Endothelial cell (in vitro differentiated cells): ENCODE measurements around the gene COG8. TPM values are rescaled to one million over a fixed set of nuclear protein-coding genes. Genes with fewer than 3 reads are reported as not detected.
A peak's percentile ranks its signal among the peaks of the same experiment; 100 is the strongest.

Experiments
- DNase-seq: peaks from one replicate; pipeline ENCODE4 v3.0.0; 2021; ENCODE audit warnings: low spot score
- H3K27ac Mint-ChIP-seq: one replicate; pipeline ENCODE4 v1.8.0; 2021; ENCODE audit warnings: mixed read lengths, inconsistent platforms; ENCODE audit not compliant: unreplicated experiment
- H3K27me3 Mint-ChIP-seq: one replicate; pipeline ENCODE4 v1.8.0; 2021; ENCODE audit warnings: mild to moderate bottlenecking, moderate library complexity, mixed read lengths, inconsistent platforms; ENCODE audit not compliant: unreplicated experiment
- H3K36me3 Mint-ChIP-seq: one replicate; pipeline ENCODE4 v1.8.0; 2021; ENCODE audit warnings: mild to moderate bottlenecking, low read depth, mixed read lengths, inconsistent platforms; ENCODE audit not compliant: unreplicated experiment
- H3K4me1 Mint-ChIP-seq: one replicate; pipeline ENCODE4 v1.8.0; 2021; ENCODE audit warnings: mild to moderate bottlenecking, mixed read lengths, inconsistent platforms; ENCODE audit not compliant: unreplicated experiment
- H3K4me3 Mint-ChIP-seq: one replicate; pipeline ENCODE4 v1.8.0; 2021; ENCODE audit warnings: mild to moderate bottlenecking, mixed read lengths, inconsistent platforms; ENCODE audit not compliant: unreplicated experiment
- H3K9me3 Mint-ChIP-seq: one replicate; pipeline ENCODE4 v1.8.0; 2021; ENCODE audit warnings: mixed read lengths, inconsistent platforms; ENCODE audit not compliant: unreplicated experiment
- CTCF ChIP-seq: fragments of 200-600 bp; sonication (generic); IDR thresholded peaks from one replicate; pipeline ENCODE4 v1.5.0; 2021; ENCODE audit warnings: antibody characterized with exemption; ENCODE audit not compliant: unreplicated experiment
- total RNA-seq: library from RNA; stranded (reverse); fragmentation: NEBNext Ultra II Directional; extraction: Animal tissue kit (Norgen Biotek cat#: 25700); gene quantifications from one replicate; pipeline ENCODE4 v1.2.1, GENCODE V29; 2021; ENCODE audit not compliant: unreplicated experiment

Gene COG8
- total RNA-seq, 1 donor from 2014 or later, result 33.1 TPM

GRCh38 chr16:69378760-69379159, 39.4 kb upstream of the COG8 start:
- Mint-ChIP-seq H3K4me3 (no peak overlapping the region), H3K27ac (no peak overlapping the region), H3K9me3 (no peaks in the 10 kb centered on the region), H3K4me1 (peaks cover 1% of the 10 kb centered on the region), H3K27me3 (no peaks in the 10 kb centered on the region), H3K36me3 (peaks cover 20% of the 10 kb centered on the region)
- DNase-seq, result no peak
- TF ChIP-seq CTCF, result no peak

- H3K4me3 Mint-ChIP-seq, result no peak overlapping the region
- H3K9me3 Mint-ChIP-seq, result no peaks in the 10 kb centered on the region
- no peaks in the 10 kb centered on the region for H3K27me3 Mint-ChIP-seq
- TF ChIP-seq CTCF, result no peak
- no peak overlapping the region for H3K27ac Mint-ChIP-seq
- DNase-seq, result no peak
- H3K4me1 Mint-ChIP-seq, result peaks cover 9% of the 10 kb centered on the region
- peaks cover 20% of the 10 kb centered on the region for H3K36me3 Mint-ChIP-seq
These were observed 38.7 kb upstream of the COG8 start for GRCh38 chr16:69378036-69378435.

GRCh38 chr16:69376393-69377059, 37.2 kb upstream of the COG8 start:
- no peak for TF ChIP-seq CTCF
- Mint-ChIP-seq H3K36me3 (peaks cover 11% of the 10 kb centered on the region), H3K4me1 (peaks cover 22% of the 10 kb centered on the region), H3K27me3 (peaks cover 3% of the 10 kb centered on the region), H3K27ac (no peak overlapping the region), H3K4me3 (no peak overlapping the region), H3K9me3 (no peaks in the 10 kb centered on the region)
- no peak for DNase-seq

- Mint-ChIP-seq H3K9me3 (no peaks in the 10 kb centered on the region), H3K27ac (peak overlapping the region; percentile 26), H3K4me1 (peaks cover 41% of the 10 kb centered on the region), H3K36me3 (peaks cover 22% of the 10 kb centered on the region), H3K27me3 (peaks cover 3% of the 10 kb centered on the region), H3K4me3 (no peak overlapping the region)
- no peak for TF ChIP-seq CTCF
- DNase-seq, result no peak
These were observed 33.7 kb upstream of the COG8 start for GRCh38 chr16:69373019-69373418.

GRCh38 chr16:69371564-69371963, 32.2 kb upstream of the COG8 start:
- no peak for TF ChIP-seq CTCF
- Mint-ChIP-seq H3K9me3 (no peaks in the 10 kb centered on the region), H3K27ac (no peak overlapping the region), H3K4me1 (peaks cover 55% of the 10 kb centered on the region), H3K36me3 (peaks cover 26% of the 10 kb centered on the region), H3K4me3 (no peak overlapping the region), H3K27me3 (peaks cover 3% of the 10 kb centered on the region)
- DNase-seq, result no peak
